ENCODE results near the gene GKAP1. TPM values are rescaled to one million over a fixed set of nuclear protein-coding genes. Genes with fewer than 3 reads are reported as not detected.
"Not testable (repeated sequence)": the region's sequence is repeated elsewhere in the genome, so short reads cannot be mapped to it uniquely, and the experiment has no call there.

The GKAP1 gene
- total RNA-seq, 1 donor from 2014 or later, result 8.4 TPM

- Histone ChIP-seq H3K27me3 (ENCODE audit: control insufficient read depth in 3 of 3, insufficient read depth in 3 of 3, low read length in 3 of 3) (no peaks in the 10 kb centered on the region), H3K36me3 (ENCODE audit: control insufficient read depth in 3 of 3, insufficient read depth in 3 of 3, low read length in 3 of 3) (no peaks in the 10 kb centered on the region), H3K4me1 (ENCODE audit: control insufficient read depth in 3 of 3, insufficient read depth in 3 of 3, low read length in 3 of 3) (peaks cover 6 to 17% (median 17%) of the 10 kb centered on the region in 3 donors), H3K4me3 (ENCODE audit: low read length in 3 of 3) (peak within 1 kb of the TSS; percentile 91 to 94 (median 92)), H3K9me3 (ENCODE audit: control insufficient read depth in 3 of 3, low read length in 3 of 3) (no peaks in the 10 kb centered on the region), H3K27ac (ENCODE audit: low read depth, low read length) (peak within 1 kb of the TSS; percentile 100), H3K9ac (ENCODE audit: low read depth in 1 of 3, low read length in 3 of 3) (peak within 1 kb of the TSS; percentile 97 to 100 (median 97))
Measured at GRCh38 chr9:83707768-83708514, 109.6 kb downstream of the GKAP1 start, which contains the start of gene UBQLN1. Gene UBQLN1 (minus strand): TSS chr9:83707958. CDS start chr9:83707679, 279 bp downstream.

GRCh38 chr9:83707518-83707767 is 110.1 kb downstream of the GKAP1 start:
- H3K4me3 ChIP-seq (ENCODE audit: low read length in 3 of 3), result peak overlapping the region; percentile 91 to 94 (median 92)
- peaks cover 8 to 21% (median 20%) of the 10 kb centered on the region in 3 donors for H3K4me1 ChIP-seq (ENCODE audit: control insufficient read depth in 3 of 3, insufficient read depth in 3 of 3, low read length in 3 of 3)
- peak overlapping the region; percentile 100 for H3K27ac ChIP-seq (ENCODE audit: low read depth, low read length)
- no peaks in the 10 kb centered on the region for H3K27me3 ChIP-seq (ENCODE audit: control insufficient read depth in 3 of 3, insufficient read depth in 3 of 3, low read length in 3 of 3)
- peak overlapping the region; percentile 97 to 100 (median 97) for H3K9ac ChIP-seq (ENCODE audit: low read depth in 1 of 3, low read length in 3 of 3)
- H3K36me3 ChIP-seq (ENCODE audit: control insufficient read depth in 3 of 3, insufficient read depth in 3 of 3, low read length in 3 of 3), result no peaks in the 10 kb centered on the region
- H3K9me3 ChIP-seq (ENCODE audit: control insufficient read depth in 3 of 3, low read length in 3 of 3), result no peaks in the 10 kb centered on the region

GRCh38 chr9:83706676-83707517 is 110.7 kb downstream of the GKAP1 start:
- H3K4me1 ChIP-seq (ENCODE audit: control insufficient read depth in 3 of 3, insufficient read depth in 3 of 3, low read length in 3 of 3), result peaks cover 10 to 26% (median 20%) of the 10 kb centered on the region in 3 donors
- H3K27me3 ChIP-seq (ENCODE audit: control insufficient read depth in 3 of 3, insufficient read depth in 3 of 3, low read length in 3 of 3), result no peaks in the 10 kb centered on the region
- peak overlapping the region; percentile 100 for H3K27ac ChIP-seq (ENCODE audit: low read depth, low read length)
- H3K36me3 ChIP-seq (ENCODE audit: control insufficient read depth in 3 of 3, insufficient read depth in 3 of 3, low read length in 3 of 3), result no peaks in the 10 kb centered on the region
- peak overlapping the region; percentile 97 to 100 (median 97) for H3K9ac ChIP-seq (ENCODE audit: low read depth in 1 of 3, low read length in 3 of 3)
- H3K9me3 ChIP-seq (ENCODE audit: control insufficient read depth in 3 of 3, low read length in 3 of 3), result no peaks in the 10 kb centered on the region
- H3K4me3 ChIP-seq (ENCODE audit: low read length in 3 of 3), result peak overlapping the region; percentile 91 to 94 (median 92)

GRCh38 chr9:83705219-83705651 is 112.3 kb downstream of the GKAP1 start:
- H3K36me3 ChIP-seq (ENCODE audit: control insufficient read depth in 3 of 3, insufficient read depth in 3 of 3, low read length in 3 of 3); H3K9me3 ChIP-seq (ENCODE audit: control insufficient read depth in 3 of 3, low read length in 3 of 3); H3K27me3 ChIP-seq (ENCODE audit: control insufficient read depth in 3 of 3, insufficient read depth in 3 of 3, low read length in 3 of 3); H3K9ac ChIP-seq (ENCODE audit: low read depth in 1 of 3, low read length in 3 of 3): not testable (repeated sequence)
- Histone ChIP-seq H3K27ac (ENCODE audit: low read depth, low read length) (peak overlapping the region; percentile 100), H3K4me1 (ENCODE audit: control insufficient read depth in 3 of 3, insufficient read depth in 3 of 3, low read length in 3 of 3) (peaks cover 10 to 39% (median 28%) of the 10 kb centered on the region in 3 donors), H3K4me3 (ENCODE audit: low read length in 3 of 3) (peak overlapping the region in 1 of 3 donors; percentile 91)

- no peak overlapping the region for H3K27ac ChIP-seq (ENCODE audit: low read depth, low read length)
- H3K27me3 ChIP-seq (ENCODE audit: control insufficient read depth in 3 of 3, insufficient read depth in 3 of 3, low read length in 3 of 3), result no peaks in the 10 kb centered on the region
- no peaks in the 10 kb centered on the region for H3K36me3 ChIP-seq (ENCODE audit: control insufficient read depth in 3 of 3, insufficient read depth in 3 of 3, low read length in 3 of 3)
- H3K4me3 ChIP-seq (ENCODE audit: low read length in 3 of 3), result peak overlapping the region in 2 of 3 donors; percentile 2 to 24
- no peak overlapping the region for H3K9ac ChIP-seq (ENCODE audit: low read depth in 1 of 3, low read length in 3 of 3)
- H3K4me1 ChIP-seq (ENCODE audit: control insufficient read depth in 3 of 3, insufficient read depth in 3 of 3, low read length in 3 of 3), result peaks cover 14 to 39% (median 23%) of the 10 kb centered on the region in 3 donors
- no peaks in the 10 kb centered on the region for H3K9me3 ChIP-seq (ENCODE audit: control insufficient read depth in 3 of 3, low read length in 3 of 3)
Measured at GRCh38 chr9:83701769-83702168, 115.8 kb downstream of the GKAP1 start.

GRCh38 chr9:83701286-83701685 is 116.3 kb downstream of the GKAP1 start:
- H3K36me3 ChIP-seq (ENCODE audit: control insufficient read depth in 3 of 3, insufficient read depth in 3 of 3, low read length in 3 of 3), result no peaks in the 10 kb centered on the region
- H3K9me3 ChIP-seq (ENCODE audit: control insufficient read depth in 3 of 3, low read length in 3 of 3), result no peaks in the 10 kb centered on the region
- no peaks in the 10 kb centered on the region for H3K27me3 ChIP-seq (ENCODE audit: control insufficient read depth in 3 of 3, insufficient read depth in 3 of 3, low read length in 3 of 3)
- H3K27ac ChIP-seq (ENCODE audit: low read depth, low read length), result no peak overlapping the region
- no peak overlapping the region for H3K9ac ChIP-seq (ENCODE audit: low read depth in 1 of 3, low read length in 3 of 3)
- H3K4me3 ChIP-seq (ENCODE audit: low read length in 3 of 3), result peak overlapping the region in 1 of 3 donors; percentile 2
- peaks cover 14 to 37% (median 22%) of the 10 kb centered on the region in 3 donors for H3K4me1 ChIP-seq (ENCODE audit: control insufficient read depth in 3 of 3, insufficient read depth in 3 of 3, low read length in 3 of 3)

- H3K9me3 ChIP-seq (ENCODE audit: control insufficient read depth in 3 of 3, low read length in 3 of 3), result no peaks in the 10 kb centered on the region
- no peaks in the 10 kb centered on the region for H3K27me3 ChIP-seq (ENCODE audit: control insufficient read depth in 3 of 3, insufficient read depth in 3 of 3, low read length in 3 of 3)
- no peak overlapping the region for H3K27ac ChIP-seq (ENCODE audit: low read depth, low read length)
- H3K4me1 ChIP-seq (ENCODE audit: control insufficient read depth in 3 of 3, insufficient read depth in 3 of 3, low read length in 3 of 3), result peaks cover 11 to 26% (median 17%) of the 10 kb centered on the region in 3 donors
- no peak overlapping the region for H3K4me3 ChIP-seq (ENCODE audit: low read length in 3 of 3)
- no peak overlapping the region for H3K9ac ChIP-seq (ENCODE audit: low read depth in 1 of 3, low read length in 3 of 3)
- no peaks in the 10 kb centered on the region for H3K36me3 ChIP-seq (ENCODE audit: control insufficient read depth in 3 of 3, insufficient read depth in 3 of 3, low read length in 3 of 3)
Measured at GRCh38 chr9:83699615-83700014, 118.0 kb downstream of the GKAP1 start.

- no peak overlapping the region for H3K27ac ChIP-seq (ENCODE audit: low read depth, low read length)
- peaks cover 11 to 26% (median 17%) of the 10 kb centered on the region in 3 donors for H3K4me1 ChIP-seq (ENCODE audit: control insufficient read depth in 3 of 3, insufficient read depth in 3 of 3, low read length in 3 of 3)
- no peak overlapping the region for H3K4me3 ChIP-seq (ENCODE audit: low read length in 3 of 3)
- no peaks in the 10 kb centered on the region for H3K9me3 ChIP-seq (ENCODE audit: control insufficient read depth in 3 of 3, low read length in 3 of 3)
- H3K9ac ChIP-seq (ENCODE audit: low read depth in 1 of 3, low read length in 3 of 3), result no peak overlapping the region
- no peaks in the 10 kb centered on the region for H3K36me3 ChIP-seq (ENCODE audit: control insufficient read depth in 3 of 3, insufficient read depth in 3 of 3, low read length in 3 of 3)
- no peaks in the 10 kb centered on the region for H3K27me3 ChIP-seq (ENCODE audit: control insufficient read depth in 3 of 3, insufficient read depth in 3 of 3, low read length in 3 of 3)
Measured at GRCh38 chr9:83698976-83699585, 118.5 kb downstream of the GKAP1 start.

GRCh38 chr9:83691492-83691891 is 126.1 kb downstream of the GKAP1 start:
- H3K9ac ChIP-seq (ENCODE audit: low read depth in 1 of 3, low read length in 3 of 3), result no peak overlapping the region
- no peak overlapping the region for H3K4me3 ChIP-seq (ENCODE audit: low read length in 3 of 3)
- H3K9me3 ChIP-seq (ENCODE audit: control insufficient read depth in 3 of 3, low read length in 3 of 3), result no peaks in the 10 kb centered on the region
- H3K36me3 ChIP-seq (ENCODE audit: control insufficient read depth in 3 of 3, insufficient read depth in 3 of 3, low read length in 3 of 3), result no peaks in the 10 kb centered on the region
- no peak overlapping the region for H3K27ac ChIP-seq (ENCODE audit: low read depth, low read length)
- no peaks in the 10 kb centered on the region for H3K27me3 ChIP-seq (ENCODE audit: control insufficient read depth in 3 of 3, insufficient read depth in 3 of 3, low read length in 3 of 3)
- H3K4me1 ChIP-seq (ENCODE audit: control insufficient read depth in 3 of 3, insufficient read depth in 3 of 3, low read length in 3 of 3), result peaks cover 7 to 11% (median 9%) of the 10 kb centered on the region in 3 donors

Measured in skeletal muscle tissue (tissue), 4 donors.